NCI-H1105 (cell line): ENCODE data around the gene LRRFIP1.
A peak's percentile ranks its signal among the peaks of the same experiment; 100 is the strongest.

Source experiments
- DNase-seq: peaks from one replicate; lab custom pipeline; 2025; lab: John Stamatoyannopoulos, UW

Gene LRRFIP1

GRCh38 chr2:237704501-237705434 is 77.4 kb downstream of the LRRFIP1 start:
- no peak for DNase-seq

- DNase-seq = no peak
Measured at GRCh38 chr2:237706257-237706656, 78.9 kb downstream of the LRRFIP1 start.

- no peak for DNase-seq
Measured at GRCh38 chr2:237708065-237708398, 80.6 kb downstream of the LRRFIP1 start.

GRCh38 chr2:237708491-237708890 is 81.1 kb downstream of the LRRFIP1 start:
- DNase-seq = no peak

- no peak for DNase-seq
Measured at GRCh38 chr2:237708961-237709360, 81.6 kb downstream of the LRRFIP1 start.

- no peak for DNase-seq
Measured at GRCh38 chr2:237711458-237712150, 84.2 kb downstream of the LRRFIP1 start.

GRCh38 chr2:237712477-237713377 is 85.3 kb downstream of the LRRFIP1 start:
- no peak for DNase-seq

- DNase-seq = no peak
Measured at GRCh38 chr2:237714690-237715458, 87.5 kb downstream of the LRRFIP1 start.

GRCh38 chr2:237715459-237715947 is 88.1 kb downstream of the LRRFIP1 start:
- no peak for DNase-seq

- no peak for DNase-seq
Measured at GRCh38 chr2:237716011-237716410, 88.6 kb downstream of the LRRFIP1 start.

- DNase-seq = no peak
Measured at GRCh38 chr2:237717366-237718276, 90.2 kb downstream of the LRRFIP1 start.

- no peak for DNase-seq
Measured at GRCh38 chr2:237718277-237718634, 90.9 kb downstream of the LRRFIP1 start.

GRCh38 chr2:237720444-237720843 is 93.1 kb downstream of the LRRFIP1 start:
- no peak for DNase-seq

- no peak for DNase-seq
Measured at GRCh38 chr2:237720957-237721356, 93.6 kb downstream of the LRRFIP1 start.

GRCh38 chr2:237721458-237721857 is 94.1 kb downstream of the LRRFIP1 start:
- DNase-seq = no peak

- no peak for DNase-seq
Measured at GRCh38 chr2:237722616-237723015, 95.2 kb downstream of the LRRFIP1 start.

- no peak for DNase-seq
Measured at GRCh38 chr2:237723023-237723422, 95.6 kb downstream of the LRRFIP1 start.

- no peak for DNase-seq
Measured at GRCh38 chr2:237723602-237724001, 96.2 kb downstream of the LRRFIP1 start.

GRCh38 chr2:237724811-237725478 is 97.6 kb downstream of the LRRFIP1 start:
- DNase-seq = peak; percentile 78

- DNase-seq = no peak
Measured at GRCh38 chr2:237725661-237726060, 98.3 kb downstream of the LRRFIP1 start.
